ENCODE measurements around the gene DLGAP1.

DNA sequence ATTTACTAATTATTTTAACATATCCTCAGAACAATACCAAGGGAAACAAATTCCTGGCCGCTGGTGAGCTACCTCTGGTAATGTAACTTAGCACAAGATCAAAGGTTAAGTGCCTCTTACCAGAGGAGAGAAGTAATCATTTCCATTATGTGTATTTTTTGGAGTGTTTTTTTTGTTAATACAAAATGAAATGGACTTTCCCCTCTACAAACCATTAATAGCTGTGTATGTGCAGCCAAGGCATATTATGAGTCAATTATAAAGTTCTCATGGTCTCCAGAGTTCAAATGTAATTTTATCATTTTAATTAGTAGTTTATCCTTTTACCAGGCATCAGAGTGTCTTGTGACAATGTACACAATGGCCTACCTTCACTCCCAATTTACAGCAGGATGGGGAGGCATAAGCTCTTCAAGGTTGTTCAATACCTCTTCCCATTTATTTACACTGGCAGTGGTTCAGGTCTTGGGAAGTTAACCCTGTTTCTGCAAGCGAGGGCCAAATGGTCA is 762.9 kb downstream of the DLGAP1 start:
- TF ChIP-seq, protein P1, sequence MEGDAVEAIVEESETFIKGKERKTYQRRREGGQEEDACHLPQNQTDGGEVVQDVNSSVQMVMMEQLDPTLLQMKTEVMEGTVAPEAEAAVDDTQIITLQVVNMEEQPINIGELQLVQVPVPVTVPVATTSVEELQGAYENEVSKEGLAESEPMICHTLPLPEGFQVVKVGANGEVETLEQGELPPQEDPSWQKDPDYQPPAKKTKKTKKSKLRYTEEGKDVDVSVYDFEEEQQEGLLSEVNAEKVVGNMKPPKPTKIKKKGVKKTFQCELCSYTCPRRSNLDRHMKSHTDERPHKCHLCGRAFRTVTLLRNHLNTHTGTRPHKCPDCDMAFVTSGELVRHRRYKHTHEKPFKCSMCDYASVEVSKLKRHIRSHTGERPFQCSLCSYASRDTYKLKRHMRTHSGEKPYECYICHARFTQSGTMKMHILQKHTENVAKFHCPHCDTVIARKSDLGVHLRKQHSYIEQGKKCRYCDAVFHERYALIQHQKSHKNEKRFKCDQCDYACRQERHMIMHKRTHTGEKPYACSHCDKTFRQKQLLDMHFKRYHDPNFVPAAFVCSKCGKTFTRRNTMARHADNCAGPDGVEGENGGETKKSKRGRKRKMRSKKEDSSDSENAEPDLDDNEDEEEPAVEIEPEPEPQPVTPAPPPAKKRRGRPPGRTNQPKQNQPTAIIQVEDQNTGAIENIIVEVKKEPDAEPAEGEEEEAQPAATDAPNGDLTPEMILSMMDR (IDR thresholded peaks at IDR 0.05) = no peak
- TF ChIP-seq POLR2A (IDR thresholded peaks at IDR 0.05) = no peak
